Mesenchymal stem cell (in vitro differentiated cells and primary cell): ENCODE data around the gene CDY2A.
"Not testable (repeated sequence)": the region's sequence is repeated elsewhere in the genome, so short reads cannot be mapped to it uniquely, and the experiment has no call there.

Source experiments
- DNase-seq: peaks from one replicate; pipeline ENCODE4 v3.0.0-alpha.2; 2013
- H2AFZ ChIP-seq: one replicate; pipeline ENCODE4 v1.6.1; 2013; ENCODE audit warnings: low read depth, mild to moderate bottlenecking, control low read depth, inconsistent platforms, low read length, moderate library complexity
- H2AK5ac ChIP-seq: 2 replicates; pipeline ENCODE4 v1.6.1; 2013; ENCODE audit warnings: low read length, moderate library complexity, mild to moderate bottlenecking, inconsistent platforms; ENCODE audit not compliant: severe bottlenecking
- H2BK120ac ChIP-seq: one replicate; pipeline ENCODE4 v1.6.1; 2013; ENCODE audit warnings: low read depth, mild to moderate bottlenecking, inconsistent platforms, low read length, moderate library complexity
- H2BK12ac ChIP-seq, 2 experiments: one replicate each; pipeline ENCODE4 v1.6.1; 2013; ENCODE audit warnings: inconsistent platforms in 2 of 2, low read length in 2 of 2, mild to moderate bottlenecking in 2 of 2, moderate library complexity in 2 of 2, control low read depth in 1 of 2
- H2BK15ac ChIP-seq: one replicate; pipeline ENCODE4 v1.6.1; 2013; ENCODE audit warnings: mild to moderate bottlenecking, low read depth, inconsistent platforms; ENCODE audit not compliant: poor library complexity, severe bottlenecking
- H2BK5ac ChIP-seq: 2 replicates; pipeline ENCODE4 v1.6.1; 2013; ENCODE audit warnings: low read depth, mild to moderate bottlenecking, low read length, control low read depth, inconsistent platforms; ENCODE audit not compliant: poor library complexity, severe bottlenecking
- H3K14ac ChIP-seq, 2 experiments: one replicate each; pipeline ENCODE4 v1.6.1; 2013; ENCODE audit warnings: inconsistent platforms in 2 of 2, low read length in 2 of 2, control low read depth in 1 of 2, mild to moderate bottlenecking in 1 of 2, moderate library complexity in 1 of 2
- H3K18ac ChIP-seq, 2 experiments: one replicate each; pipeline ENCODE4 v1.6.1; 2013; ENCODE audit warnings: inconsistent platforms in 2 of 2, low read length in 2 of 2, control low read depth in 1 of 2, low read depth in 1 of 2, mild to moderate bottlenecking in 1 of 2
- H3K23ac ChIP-seq, 2 experiments: one replicate each; pipeline ENCODE4 v1.6.1; 2013; ENCODE audit warnings: inconsistent platforms in 2 of 2, low read length in 2 of 2, mild to moderate bottlenecking in 2 of 2, moderate library complexity in 2 of 2, control low read depth in 1 of 2
- H3K27ac ChIP-seq: 2 replicates; pipeline ENCODE4 v1.5.1; 2013; ENCODE audit warnings: mild to moderate bottlenecking, moderate library complexity, low read length, control low read depth, inconsistent platforms; ENCODE audit not compliant: poor library complexity, severe bottlenecking
- H3K27me3 ChIP-seq, 2 experiments: 2 replicates each; pipeline versions ENCODE4 v1.6.1 to v1.7.0; 2013; ENCODE audit warnings: low read length in 2 of 2, mild to moderate bottlenecking in 2 of 2, moderate library complexity in 2 of 2, control low read depth in 1 of 2, inconsistent platforms in 1 of 2; ENCODE audit not compliant: control insufficient read depth in 1 of 2, insufficient read depth in 1 of 2
- H3K36me3 ChIP-seq, 2 experiments: 2 replicates each; pipeline versions ENCODE4 v1.6.1 to v1.7.0; 2013; ENCODE audit warnings: low read length in 2 of 2, control low read depth in 1 of 2, inconsistent platforms in 1 of 2, low read depth in 1 of 2, mild to moderate bottlenecking in 1 of 2; ENCODE audit not compliant: insufficient read depth in 2 of 2, control insufficient read depth in 1 of 2
- H3K4ac ChIP-seq, 2 experiments: one replicate each; pipeline ENCODE4 v1.6.1; 2013; ENCODE audit warnings: inconsistent platforms in 2 of 2, low read length in 2 of 2, mild to moderate bottlenecking in 2 of 2, moderate library complexity in 2 of 2, control low read depth in 1 of 2, low read depth in 1 of 2
- H3K4me1 ChIP-seq: 2 replicates; pipeline ENCODE4 v1.6.1; 2013; ENCODE audit warnings: low read depth, low read length, control low read depth; ENCODE audit not compliant: control insufficient read depth, insufficient read depth
- H3K4me2 ChIP-seq: 2 replicates; pipeline ENCODE4 v1.6.1; 2013; ENCODE audit warnings: low read length, mild to moderate bottlenecking, inconsistent platforms; ENCODE audit not compliant: poor library complexity, severe bottlenecking
- H3K4me3 ChIP-seq, 2 experiments: 2 replicates each; pipeline versions ENCODE4 v1.5.1 to v1.7.0; 2013; ENCODE audit warnings: low read length in 2 of 2, mild to moderate bottlenecking in 2 of 2, control low read depth in 1 of 2, low read depth in 1 of 2; ENCODE audit not compliant: insufficient read depth in 1 of 2
- H3K79me1 ChIP-seq: replicated peaks from 2 replicates; pipeline ENCODE4 v1.6.1; 2013; ENCODE audit warnings: mild to moderate bottlenecking, control low read depth, low read length, inconsistent platforms; ENCODE audit not compliant: poor library complexity, severe bottlenecking
- H3K9ac ChIP-seq: 2 replicates; pipeline ENCODE4 v1.7.0; 2013; ENCODE audit warnings: mild to moderate bottlenecking, low read length, moderate library complexity
- H3K9me3 ChIP-seq: 2 replicates; pipeline ENCODE4 v1.7.0; 2013; ENCODE audit warnings: mild to moderate bottlenecking, low read length; ENCODE audit not compliant: control insufficient read depth
- H4K8ac ChIP-seq: one replicate; pipeline ENCODE4 v1.6.1; 2013; ENCODE audit warnings: inconsistent platforms, mild to moderate bottlenecking, low read length, moderate library complexity
- H4K91ac ChIP-seq: one replicate; pipeline ENCODE4 v1.6.1; 2013; ENCODE audit warnings: mild to moderate bottlenecking, low read length, inconsistent platforms
- WGBS: methylation state at CpG from one replicate; pipeline ENCODE4 v1.1.7; 2013; ENCODE audit warnings: mixed read lengths; 5-methylcytosine and 5-hydroxymethylcytosine counted together

CDY2A gene

GRCh38 chrY:18044990-18045389, 19.4 kb downstream of the CDY2A start:
- not testable (repeated sequence) for H3K4me3 ChIP-seq, H2BK5ac ChIP-seq, H3K27me3 ChIP-seq, H2BK12ac ChIP-seq, H2BK15ac ChIP-seq, H3K79me1 ChIP-seq, H3K9me3 ChIP-seq, H3K4me2 ChIP-seq, H3K23ac ChIP-seq, H4K91ac ChIP-seq, H2BK120ac ChIP-seq, H3K4ac ChIP-seq, H3K18ac ChIP-seq, H4K8ac ChIP-seq, H3K14ac ChIP-seq, H3K36me3 ChIP-seq, H2AK5ac ChIP-seq, H3K9ac ChIP-seq, H3K27ac ChIP-seq, H2AFZ ChIP-seq, H3K4me1 ChIP-seq, DNase-seq
- no CpG with 5 or more reads among the region's 3 CpGs for WGBS

GRCh38 chrY:18048149-18049040, 22.8 kb downstream of the CDY2A start:
- no CpG with 5 or more reads among the region's 10 CpGs for WGBS
- H3K79me1 ChIP-seq, H2BK120ac ChIP-seq, DNase-seq, H3K4me2 ChIP-seq, H3K27ac ChIP-seq, H2AK5ac ChIP-seq, H3K23ac ChIP-seq, H3K9me3 ChIP-seq, H3K18ac ChIP-seq, H3K14ac ChIP-seq, H3K4me3 ChIP-seq, H2BK12ac ChIP-seq, H3K36me3 ChIP-seq, H4K8ac ChIP-seq, H2BK15ac ChIP-seq, H3K4ac ChIP-seq, H3K4me1 ChIP-seq, H2BK5ac ChIP-seq, H3K27me3 ChIP-seq, H4K91ac ChIP-seq, H3K9ac ChIP-seq, H2AFZ ChIP-seq: not testable (repeated sequence)

- not testable (repeated sequence) for H3K14ac ChIP-seq, H3K9me3 ChIP-seq, H4K91ac ChIP-seq
These were observed 23.5 kb downstream of the CDY2A start for GRCh38 chrY:18049061-18049460.

GRCh38 chrY:18056473-18056872, 30.9 kb downstream of the CDY2A start:
- H4K8ac ChIP-seq, H3K18ac ChIP-seq, H3K23ac ChIP-seq, H3K4me2 ChIP-seq, H3K27ac ChIP-seq, H3K14ac ChIP-seq, H2BK15ac ChIP-seq, H2AFZ ChIP-seq, H2BK120ac ChIP-seq, H3K27me3 ChIP-seq, DNase-seq, H3K9ac ChIP-seq, H3K4me3 ChIP-seq, H3K36me3 ChIP-seq, H3K9me3 ChIP-seq, H2BK5ac ChIP-seq, H2BK12ac ChIP-seq, H3K79me1 ChIP-seq, H3K4me1 ChIP-seq, H3K4ac ChIP-seq, H4K91ac ChIP-seq, H2AK5ac ChIP-seq: not testable (repeated sequence)
- WGBS = no CpG with 5 or more reads among the region's 3 CpGs

More at GRCh38 chrY:18049061-18049460, 23.5 kb downstream of the CDY2A start:
- H3K4ac ChIP-seq, H2BK5ac ChIP-seq, H2BK12ac ChIP-seq, H3K4me3 ChIP-seq, H3K27me3 ChIP-seq, H2AFZ ChIP-seq, H3K79me1 ChIP-seq, DNase-seq, H3K18ac ChIP-seq, H3K23ac ChIP-seq, H3K36me3 ChIP-seq, H3K9ac ChIP-seq, H2BK15ac ChIP-seq, H2AK5ac ChIP-seq, H4K8ac ChIP-seq, H3K27ac ChIP-seq, H3K4me2 ChIP-seq, H3K4me1 ChIP-seq, H2BK120ac ChIP-seq: not testable (repeated sequence)
- WGBS = no CpG with 5 or more reads among the region's 4 CpGs
